Endodermal cell (in vitro differentiated cells): Measurements from ENCODE around the gene ST3GAL3. TPM values are rescaled to one million over a fixed set of nuclear protein-coding genes. Genes with fewer than 3 reads are reported as not detected.

Experiments
- DNase-seq: peaks from one replicate; pipeline ENCODE4 v3.0.0-alpha.2; 2017
- H3K27ac ChIP-seq: 2 replicates; pipeline ENCODE4 v1.5.1; 2013; ENCODE audit warnings: mild to moderate bottlenecking, low read depth, low read length, moderate library complexity
- H3K27me3 ChIP-seq: 2 replicates; pipeline ENCODE4 v1.6.1; 2013; ENCODE audit warnings: mild to moderate bottlenecking, low read length, moderate library complexity; ENCODE audit not compliant: insufficient read depth, control insufficient read depth, poor library complexity, severe bottlenecking
- H3K36me3 ChIP-seq: 2 replicates; pipeline ENCODE4 v1.7.0; 2013; ENCODE audit warnings: mild to moderate bottlenecking, low read length, moderate library complexity; ENCODE audit not compliant: control insufficient read depth, insufficient read depth
- H3K4me1 ChIP-seq: one replicate; pipeline ENCODE4 v1.7.0; 2013; ENCODE audit warnings: low read length; ENCODE audit not compliant: control insufficient read depth, insufficient read depth
- H3K4me3 ChIP-seq: 2 replicates; pipeline ENCODE4 v1.5.1; 2013; ENCODE audit warnings: mild to moderate bottlenecking, low read length, moderate library complexity
- H3K9ac ChIP-seq: 2 replicates; pipeline ENCODE4 v1.6.1; 2013; ENCODE audit warnings: mild to moderate bottlenecking, low read length, moderate library complexity; ENCODE audit not compliant: poor library complexity, severe bottlenecking; ENCODE audit errors: extremely low read depth
- H3K9me3 ChIP-seq: 2 replicates; pipeline ENCODE4 v1.6.1; 2013; ENCODE audit warnings: mild to moderate bottlenecking, low read length, moderate library complexity; ENCODE audit not compliant: control insufficient read depth
- H3K27ac Mint-ChIP-seq: 2 replicates; pipeline ENCODE4 v1.8.0; 2020; ENCODE audit warnings: mixed read lengths
- H3K27me3 Mint-ChIP-seq: 2 replicates; pipeline ENCODE4 v1.8.0; 2021; ENCODE audit warnings: mild to moderate bottlenecking, mixed read lengths; ENCODE audit not compliant: insufficient read depth
- H3K36me3 Mint-ChIP-seq: 2 replicates; pipeline ENCODE4 v1.8.0; 2020; ENCODE audit warnings: low read depth, mixed read lengths
- H3K4me1 Mint-ChIP-seq: 2 replicates; pipeline ENCODE4 v1.8.0; 2020; ENCODE audit warnings: mixed read lengths
- H3K4me3 Mint-ChIP-seq: 2 replicates; pipeline ENCODE4 v1.8.0; 2020; ENCODE audit warnings: mild to moderate bottlenecking, moderate library complexity, mixed read lengths
- H3K9me3 Mint-ChIP-seq: 2 replicates; pipeline ENCODE4 v1.8.0; 2020; ENCODE audit warnings: mild to moderate bottlenecking, mixed read lengths
- WGBS, 2 experiments: methylation state at CpG; one replicate each; pipeline versions ENCODE4 v1.1.5 to v1.1.7; 2013; ENCODE audit warnings: missing lambda C conversion rate in 2 of 2, mixed read lengths in 1 of 2; ENCODE audit not compliant: insufficient coverage in 1 of 2, insufficient read length in 1 of 2; 5-methylcytosine and 5-hydroxymethylcytosine counted together
- total RNA-seq, 2 donors: library from RNA; stranded (reverse); fragmentation: NEBNext Ultra II Directional in 1 of 2; extraction: Animal tissue kit (Norgen Biotek cat#: 25700) in 1 of 2; gene quantifications; 2 replicates in 1 of 2; 3 replicates in 1 of 2; pipeline ENCODE4 v1.2.1, GENCODE V29; 2021
- TF ChIP-seq, protein P1 (sequence below): fragments of 200-600 bp; sonication (generic); conservative IDR thresholded peaks from 2 replicates; pipeline ENCODE4 v1.5.0; 2021; ENCODE audit warnings: antibody characterized with exemption, mild to moderate bottlenecking

ST3GAL3 gene
- total RNA-seq, 2 donors from 2014 or later, result 15.5 to 15.9 TPM

DNA sequence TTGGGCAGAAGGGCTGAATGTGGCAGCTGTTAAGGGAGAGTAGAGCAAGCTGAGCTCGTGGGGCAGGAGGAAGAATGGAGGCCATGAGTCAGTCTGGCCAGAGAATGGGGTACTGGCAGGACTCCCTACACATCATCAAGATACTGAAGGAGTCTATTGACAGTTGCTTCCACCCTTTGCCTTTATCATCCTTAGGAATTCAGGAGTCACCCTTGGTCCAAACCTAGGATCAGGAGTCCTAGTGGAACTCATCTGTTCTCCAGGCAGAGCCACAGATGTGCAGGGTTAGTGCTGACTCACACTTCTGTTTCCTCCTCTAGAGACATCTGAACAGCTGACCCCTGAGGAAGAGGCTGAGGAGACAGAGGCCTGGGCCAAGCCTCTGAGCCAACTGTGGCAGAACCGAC is 18.7 kb upstream of the ST3GAL3 start:
- Mint-ChIP-seq H3K36me3 (peaks cover 97% of the 10 kb centered on the region), H3K4me1 (no peaks in the 10 kb centered on the region)

GRCh38 chr1:43689289-43689688 is 18.0 kb upstream of the ST3GAL3 start:
- no peak overlapping the region for H3K4me3 ChIP-seq
- no peak overlapping the region for H3K9ac ChIP-seq
- peaks cover 95% of the 10 kb centered on the region for H3K36me3 ChIP-seq
- no peaks in the 10 kb centered on the region for H3K4me1 ChIP-seq
- Mint-ChIP-seq H3K36me3 (peaks cover 91% of the 10 kb centered on the region), H3K4me1 (no peaks in the 10 kb centered on the region), H3K9me3 (no peaks in the 10 kb centered on the region), H3K27me3 (no peaks in the 10 kb centered on the region), H3K27ac (no peak overlapping the region), H3K4me3 (no peak overlapping the region)
- H3K27ac ChIP-seq, result no peak overlapping the region
- no peaks in the 10 kb centered on the region for H3K27me3 ChIP-seq
- no peaks in the 10 kb centered on the region for H3K9me3 ChIP-seq
- DNase-seq, result no peak
- TF ChIP-seq, protein P1, sequence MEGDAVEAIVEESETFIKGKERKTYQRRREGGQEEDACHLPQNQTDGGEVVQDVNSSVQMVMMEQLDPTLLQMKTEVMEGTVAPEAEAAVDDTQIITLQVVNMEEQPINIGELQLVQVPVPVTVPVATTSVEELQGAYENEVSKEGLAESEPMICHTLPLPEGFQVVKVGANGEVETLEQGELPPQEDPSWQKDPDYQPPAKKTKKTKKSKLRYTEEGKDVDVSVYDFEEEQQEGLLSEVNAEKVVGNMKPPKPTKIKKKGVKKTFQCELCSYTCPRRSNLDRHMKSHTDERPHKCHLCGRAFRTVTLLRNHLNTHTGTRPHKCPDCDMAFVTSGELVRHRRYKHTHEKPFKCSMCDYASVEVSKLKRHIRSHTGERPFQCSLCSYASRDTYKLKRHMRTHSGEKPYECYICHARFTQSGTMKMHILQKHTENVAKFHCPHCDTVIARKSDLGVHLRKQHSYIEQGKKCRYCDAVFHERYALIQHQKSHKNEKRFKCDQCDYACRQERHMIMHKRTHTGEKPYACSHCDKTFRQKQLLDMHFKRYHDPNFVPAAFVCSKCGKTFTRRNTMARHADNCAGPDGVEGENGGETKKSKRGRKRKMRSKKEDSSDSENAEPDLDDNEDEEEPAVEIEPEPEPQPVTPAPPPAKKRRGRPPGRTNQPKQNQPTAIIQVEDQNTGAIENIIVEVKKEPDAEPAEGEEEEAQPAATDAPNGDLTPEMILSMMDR, result no peak
- 93 to 100% methylated on average over 1 to 2 of the region's 2 CpGs for WGBS, 2 experiments

More for the DNA sequence above, 18.7 kb upstream of the ST3GAL3 start:
- Mint-ChIP-seq H3K27ac (peak overlapping the region; percentile 32), H3K9me3 (no peaks in the 10 kb centered on the region), H3K27me3 (no peaks in the 10 kb centered on the region), H3K4me3 (no peak overlapping the region)
- Histone ChIP-seq H3K36me3 (peaks cover 96% of the 10 kb centered on the region), H3K9ac (no peak overlapping the region), H3K4me3 (no peak overlapping the region), H3K9me3 (no peaks in the 10 kb centered on the region), H3K4me1 (no peaks in the 10 kb centered on the region), H3K27ac (no peak overlapping the region), H3K27me3 (no peaks in the 10 kb centered on the region)
- WGBS, 2 experiments, result 96 to 100% methylated on average over 1 to 2 of the region's 2 CpGs
- TF ChIP-seq, protein P1, result no peak
- no peak for DNase-seq

- Histone ChIP-seq H3K36me3 (peaks cover 99% of the 10 kb centered on the region), H3K9me3 (no peaks in the 10 kb centered on the region), H3K9ac (no peak overlapping the region), H3K27me3 (no peaks in the 10 kb centered on the region), H3K4me3 (no peak overlapping the region), H3K4me1 (no peaks in the 10 kb centered on the region), H3K27ac (no peak overlapping the region)
- Mint-ChIP-seq H3K9me3 (no peaks in the 10 kb centered on the region), H3K4me3 (no peak overlapping the region), H3K4me1 (no peaks in the 10 kb centered on the region), H3K27ac (no peak overlapping the region), H3K27me3 (no peaks in the 10 kb centered on the region), H3K36me3 (peaks cover 64% of the 10 kb centered on the region)
- 92 to 96% methylated on average over 9 to 10 of the region's 10 CpGs for WGBS, 2 experiments
- DNase-seq, result no peak
- TF ChIP-seq, protein P1, result no peak
Measured at GRCh38 chr1:43691871-43692815, 15.2 kb upstream of the ST3GAL3 start.
